GM21737 (cell line): ENCODE data around the gene CLEC20A.
"Not testable (repeated sequence)": the region's sequence is repeated elsewhere in the genome, so short reads cannot be mapped to it uniquely, and the experiment has no call there.

Source experiments
- ATAC-seq: cut with Tn5 transposase; IDR thresholded peaks from one replicate; pipeline ENCODE4 v1.9.1; 2021; ENCODE audit warnings: mild to moderate bottlenecking, moderate library complexity; ENCODE audit not compliant: unreplicated experiment

CLEC20A gene

DNA sequence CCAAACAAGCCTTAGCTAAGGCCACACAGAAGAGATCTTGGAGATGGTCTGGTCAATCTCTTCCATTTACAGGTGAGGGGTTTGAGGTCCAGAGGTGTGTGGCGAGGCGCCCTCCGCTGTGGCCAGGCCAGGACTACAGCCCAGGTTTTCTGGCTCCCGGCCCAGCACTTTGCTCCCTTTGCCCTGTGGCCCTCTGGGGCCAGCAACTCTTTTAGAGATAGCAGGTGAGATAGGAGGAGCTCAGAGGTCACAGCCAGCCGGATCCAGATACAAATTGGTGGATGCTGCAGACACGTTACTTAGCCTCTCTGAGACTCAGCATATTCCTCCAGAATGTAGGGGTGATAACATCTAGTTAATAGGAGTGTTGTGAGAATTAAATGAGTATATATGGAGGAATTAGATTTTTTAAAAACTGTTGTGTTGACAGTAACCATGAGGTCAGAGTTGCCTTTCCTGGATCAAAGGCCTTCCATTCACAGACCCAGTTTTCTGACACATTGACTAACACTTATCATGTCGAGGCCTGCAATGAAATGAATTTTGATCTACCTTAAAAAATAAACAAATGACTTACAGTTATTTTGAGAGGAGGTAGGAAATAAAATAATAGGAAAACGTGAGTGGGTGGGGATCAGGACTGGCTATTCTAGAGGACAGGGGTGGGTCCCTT is 32.7 kb upstream of the CLEC20A start:
- no peak for ATAC-seq

DNA sequence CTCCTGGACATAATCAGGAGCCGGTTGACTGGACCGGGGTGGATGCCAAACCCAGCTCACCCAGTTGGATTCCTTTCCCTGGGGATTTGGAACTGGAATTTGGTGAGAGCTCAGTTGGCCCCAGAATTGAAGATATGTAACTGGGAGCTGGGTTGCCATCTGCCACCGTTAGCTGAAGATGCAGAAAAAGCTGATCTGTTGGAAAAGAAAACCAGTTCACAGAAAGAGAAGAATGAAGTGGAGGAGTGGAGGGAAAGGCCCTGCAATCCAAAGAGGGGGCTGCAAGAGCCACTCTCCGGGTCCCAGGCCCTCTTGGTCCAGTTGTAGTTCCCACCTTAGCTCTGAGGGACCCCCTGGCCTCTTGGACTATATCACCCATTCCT is 32.2 kb upstream of the CLEC20A start:
- ATAC-seq, result no peak

DNA sequence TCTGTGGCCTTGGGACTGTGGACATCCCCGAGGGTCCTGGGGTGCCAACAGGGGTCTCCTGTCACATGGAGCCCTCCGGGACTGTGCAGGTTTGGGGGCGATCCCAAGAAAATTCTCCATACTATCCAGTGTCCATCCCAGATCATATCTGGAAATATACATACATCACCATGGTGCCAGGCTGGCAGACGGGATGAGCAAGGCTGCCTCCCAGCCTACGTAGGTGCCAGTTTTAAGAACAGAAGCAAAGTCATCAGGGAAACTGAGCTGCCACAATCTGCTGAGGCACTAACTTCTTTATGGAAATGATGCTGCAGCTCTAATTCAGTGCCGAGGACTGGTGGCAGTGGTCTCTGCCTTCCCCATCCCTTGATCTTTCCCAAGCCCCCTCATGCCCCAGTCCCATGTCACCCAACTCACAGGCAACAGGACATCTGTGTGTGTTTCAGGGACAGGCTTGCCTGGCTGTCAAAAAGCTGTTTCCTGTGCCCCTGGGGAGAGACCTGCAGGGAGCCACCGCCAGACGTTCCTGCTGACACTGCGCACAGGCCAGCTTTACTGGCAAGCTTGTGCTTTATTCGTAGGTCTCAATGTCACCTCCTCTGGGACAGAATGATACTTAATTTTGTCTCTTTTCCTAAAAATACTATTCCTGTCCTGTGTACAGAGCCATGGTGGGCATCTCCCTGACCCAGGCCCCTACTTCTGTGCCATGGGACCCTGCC is 31.6 kb upstream of the CLEC20A start:
- no peak for ATAC-seq

DNA sequence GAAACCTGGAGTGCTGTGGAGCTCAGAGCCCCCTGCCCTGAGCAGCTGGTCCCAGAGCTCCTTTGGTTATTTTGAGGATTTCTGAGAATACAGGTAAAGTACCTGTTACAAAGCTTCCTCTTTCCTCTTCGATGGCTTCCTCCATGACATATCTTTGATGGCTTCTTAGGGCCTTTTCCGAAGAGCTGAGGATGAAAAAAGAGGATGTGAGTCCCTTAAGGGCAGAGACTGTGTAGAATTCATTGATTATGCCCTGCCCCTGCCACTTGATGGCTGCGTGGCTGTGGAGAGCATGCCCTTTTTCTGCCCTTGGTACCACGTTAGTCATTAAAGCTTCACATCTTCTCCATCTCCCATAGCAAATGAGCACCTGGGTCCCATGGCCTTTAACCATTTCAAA is 30.4 kb upstream of the CLEC20A start:
- no peak for ATAC-seq

DNA sequence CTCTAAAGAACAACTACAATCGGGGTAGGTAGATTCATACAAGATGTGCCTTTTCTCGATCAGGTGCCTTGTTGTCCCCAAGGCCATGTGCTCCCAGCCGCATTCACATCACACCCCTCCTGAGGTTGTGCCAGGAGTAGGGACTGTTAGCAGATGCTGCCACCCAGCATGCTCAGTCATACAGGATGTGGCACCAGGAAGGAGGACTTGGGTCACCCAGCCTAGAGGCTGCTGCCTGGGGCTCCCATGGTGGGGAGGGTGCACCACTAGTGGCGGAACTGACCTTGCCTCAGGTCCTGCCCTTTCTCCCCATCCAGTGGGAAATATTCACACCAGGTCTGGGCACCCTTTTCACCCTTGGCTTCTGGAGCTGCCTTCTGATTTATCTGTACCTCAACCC is 24.5 kb upstream of the CLEC20A start:
- ATAC-seq, result no peak

GRCh38 chr1:178520803-178521202 is 24.0 kb upstream of the CLEC20A start:
- ATAC-seq, result no peak

- ATAC-seq, result no peak
Observed at GRCh38 chr1:178518894-178519293, 22.1 kb upstream of the CLEC20A start.

- ATAC-seq, result no peak
Observed at GRCh38 chr1:178516110-178516509, 19.3 kb upstream of the CLEC20A start.

GRCh38 chr1:178513278-178513983 is 16.7 kb upstream of the CLEC20A start:
- ATAC-seq, result no peak

DNA sequence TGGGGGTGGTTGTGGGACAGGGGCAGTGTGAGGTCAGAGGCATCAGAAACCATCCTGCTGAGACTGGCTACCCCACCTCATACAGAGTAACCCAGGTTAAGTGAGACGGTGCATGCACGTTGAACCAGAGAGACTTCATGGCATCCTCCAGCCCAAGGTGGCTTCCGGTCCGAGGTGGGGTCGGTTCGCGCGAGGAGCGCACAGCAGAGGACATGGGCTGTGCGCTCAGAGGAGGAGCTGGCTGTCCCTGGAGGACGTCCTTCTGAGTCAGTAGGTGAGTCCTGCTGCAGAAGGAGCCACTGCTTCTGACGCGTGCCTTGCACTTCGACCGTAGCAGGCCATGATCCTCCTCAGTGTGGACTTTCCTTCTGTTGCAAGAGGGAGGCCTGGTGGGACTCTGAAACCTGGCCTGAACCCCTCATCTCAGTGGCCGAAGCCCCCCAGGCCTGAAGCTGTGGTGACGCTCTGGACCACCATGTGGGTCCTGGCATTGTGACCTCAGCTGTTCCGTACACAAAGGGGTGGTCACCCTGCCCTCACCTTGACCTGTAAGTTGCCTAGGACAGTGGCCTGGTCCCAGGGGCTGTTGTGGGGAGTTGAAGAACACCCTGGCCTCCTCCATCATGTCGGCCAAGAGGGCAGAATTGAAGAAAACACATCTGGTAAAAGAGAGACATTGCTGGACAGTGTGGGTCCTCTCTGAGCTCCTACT is 16.0 kb upstream of the CLEC20A start, which contains the start of gene TEX35:
Gene TEX35 (plus strand): TSS at position 544 of the 712 bp plus-strand sequence. CDS start 80 bp downstream, at position 624.
- no peak for ATAC-seq

GRCh38 chr1:178510155-178510554 is 13.4 kb upstream of the CLEC20A start:
- ATAC-seq, result no peak

GRCh38 chr1:178509414-178510007 is 12.7 kb upstream of the CLEC20A start:
- no peak for ATAC-seq

GRCh38 chr1:178506669-178507068 is 9.9 kb upstream of the CLEC20A start:
- no peak for ATAC-seq

DNA sequence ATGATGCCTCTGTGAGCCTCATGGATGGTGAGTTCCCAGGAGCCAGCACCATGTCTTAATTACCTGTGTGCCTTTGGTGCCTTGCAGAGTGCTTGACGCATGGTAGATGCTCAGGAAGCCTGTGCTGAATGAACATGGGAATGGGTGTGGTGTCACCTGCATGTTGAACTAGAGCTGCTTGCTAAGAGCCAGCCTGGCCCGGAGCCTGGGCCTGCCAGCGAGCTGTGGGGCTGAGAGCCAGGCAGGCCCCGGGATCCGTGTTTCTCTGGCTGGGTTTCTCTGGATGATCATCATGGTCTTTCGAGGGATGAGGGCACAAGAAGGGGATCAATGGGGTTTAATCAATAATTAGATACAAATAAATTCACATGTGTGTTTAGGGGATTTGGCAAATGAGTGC is 9.4 kb upstream of the CLEC20A start:
- ATAC-seq, result no peak

DNA sequence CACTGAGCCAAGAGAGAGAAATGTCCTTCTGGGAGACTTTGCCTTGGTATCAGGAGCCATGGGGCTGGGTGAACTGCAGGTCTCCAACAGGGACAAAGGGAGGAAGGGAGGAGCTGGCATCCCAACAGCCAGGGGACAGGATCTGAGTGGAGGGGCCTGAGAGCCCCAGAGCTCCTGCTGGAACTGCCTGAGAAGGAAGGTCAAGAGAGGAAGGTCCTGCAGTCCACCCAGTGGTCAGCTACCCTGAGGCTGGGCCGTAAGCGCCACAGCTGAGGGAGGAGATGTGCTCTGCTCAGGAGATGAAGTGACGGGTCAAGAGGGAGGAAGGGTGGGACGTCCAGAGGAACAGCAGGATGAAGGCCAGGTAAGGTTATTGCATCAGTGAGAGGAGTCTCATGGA is 7.5 kb upstream of the CLEC20A start:
- ATAC-seq, result no peak

DNA sequence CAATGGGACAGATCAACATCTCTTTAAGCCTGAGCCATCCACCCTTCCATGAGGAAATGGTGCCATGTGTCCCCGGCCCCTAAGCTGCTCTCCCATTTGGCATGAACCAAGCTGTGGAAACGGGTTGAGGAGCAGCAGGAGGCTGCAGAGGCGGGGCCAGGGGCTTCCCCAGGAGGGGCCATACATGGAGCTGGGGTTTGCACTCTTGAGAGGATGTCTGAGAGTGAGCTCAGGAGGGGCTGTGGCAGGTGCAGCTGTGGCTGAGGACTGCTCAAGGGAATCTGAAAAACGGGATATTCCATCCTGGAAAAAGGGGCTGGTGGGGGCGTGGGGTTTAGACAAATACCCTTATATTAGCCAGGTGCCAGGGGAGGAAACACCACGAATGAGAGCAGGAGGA is 7.1 kb upstream of the CLEC20A start:
- ATAC-seq, result no peak

- ATAC-seq, result not testable (repeated sequence)
Observed at GRCh38 chr1:178503316-178503715, 6.6 kb upstream of the CLEC20A start.

GRCh38 chr1:178502856-178503255 is 6.1 kb upstream of the CLEC20A start:
- no peak for ATAC-seq

DNA sequence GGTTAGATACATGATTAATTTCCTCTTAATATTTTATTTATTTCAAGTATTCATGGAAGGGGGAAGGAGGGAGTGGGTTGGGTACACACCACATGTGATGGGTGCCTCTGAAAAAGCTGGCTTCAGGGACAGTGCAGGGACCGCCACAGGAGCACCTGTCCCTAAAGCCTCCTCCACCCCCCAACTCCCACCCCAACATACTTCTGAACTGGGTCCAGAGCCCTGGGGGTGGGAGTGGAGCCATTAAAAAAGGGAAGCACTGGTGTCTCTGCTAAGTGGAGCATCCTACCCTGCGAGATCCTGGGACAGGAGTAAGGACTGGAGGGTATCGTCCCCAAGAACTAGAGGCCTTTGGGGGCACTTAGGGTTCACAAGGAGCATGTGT is 5.6 kb upstream of the CLEC20A start:
- ATAC-seq, result no peak

- ATAC-seq, result peak; percentile 68
Observed at GRCh38 chr1:178501705-178502329, 5.1 kb upstream of the CLEC20A start.
